Activated CD4-positive, alpha-beta T cell treated with anti-CD3 and anti-CD28 coated beads for 4 hours (primary cell): ENCODE results near the gene PTPRJ.
"Not testable (repeated sequence)": the region's sequence is repeated elsewhere in the genome, so short reads cannot be mapped to it uniquely, and the experiment has no call there.

Source experiments
- DNase-seq, 2 donors: peaks; one replicate each; pipeline ENCODE4 v3.0.0-alpha.2; 2020

The PTPRJ gene

DNA sequence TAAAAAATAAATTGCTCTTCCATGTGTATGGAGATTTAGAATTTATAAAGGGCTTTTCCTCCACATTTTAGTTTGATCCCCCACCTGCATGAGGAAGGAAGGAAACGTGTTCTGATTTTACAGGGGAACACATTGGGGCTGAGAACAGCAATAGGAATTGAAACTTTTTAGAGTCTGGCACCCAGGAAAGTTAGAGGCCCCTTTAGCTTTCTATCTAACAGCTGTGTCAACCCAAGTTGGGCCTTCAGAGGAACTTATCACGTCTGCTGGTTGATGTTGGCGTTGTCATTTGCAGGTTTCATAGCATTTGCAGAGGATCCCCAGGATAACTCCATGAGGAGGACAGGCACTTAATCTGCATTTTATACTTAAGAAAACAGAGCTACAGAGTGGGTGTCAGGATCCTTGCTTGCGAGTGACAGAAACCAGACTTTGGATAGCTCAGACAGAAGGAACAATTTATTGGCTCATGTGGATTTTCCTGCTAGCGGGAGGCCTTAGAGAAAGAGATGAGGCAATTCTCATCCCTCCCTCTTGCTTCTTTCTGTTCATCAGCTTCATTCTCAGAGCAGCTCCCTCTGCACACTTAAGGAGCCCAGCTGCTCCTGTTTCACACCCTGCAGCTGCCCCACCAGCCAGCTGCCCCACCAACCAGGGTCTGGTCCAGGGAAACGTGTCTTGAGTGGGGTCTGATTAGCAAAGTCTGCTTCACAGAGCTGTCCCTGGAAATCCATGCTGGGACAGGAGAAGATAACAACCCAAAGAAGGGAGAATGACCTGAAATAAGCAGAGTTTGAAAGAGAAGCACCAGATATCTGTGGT is 143.8 kb downstream of the PTPRJ start:
- no peak for DNase-seq

DNA sequence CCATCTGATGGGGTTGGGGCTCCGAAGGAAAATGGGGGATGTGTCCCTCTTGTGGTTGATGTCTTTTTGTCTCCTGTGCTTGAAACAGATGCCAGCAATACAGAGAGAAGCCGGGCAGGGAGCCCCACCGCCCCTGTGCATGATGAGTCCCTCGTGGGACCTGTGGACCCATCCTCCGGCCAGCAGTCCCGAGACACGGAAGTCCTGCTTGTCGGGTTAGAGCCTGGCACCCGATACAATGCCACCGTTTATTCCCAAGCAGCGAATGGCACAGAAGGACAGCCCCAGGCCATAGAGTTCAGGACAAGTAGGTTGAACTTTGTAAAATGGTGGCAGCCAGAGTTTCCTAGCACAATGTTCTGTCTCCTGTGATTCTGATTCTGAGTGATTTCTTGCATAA is 144.5 kb downstream of the PTPRJ start:
- DNase-seq: no peak

DNA sequence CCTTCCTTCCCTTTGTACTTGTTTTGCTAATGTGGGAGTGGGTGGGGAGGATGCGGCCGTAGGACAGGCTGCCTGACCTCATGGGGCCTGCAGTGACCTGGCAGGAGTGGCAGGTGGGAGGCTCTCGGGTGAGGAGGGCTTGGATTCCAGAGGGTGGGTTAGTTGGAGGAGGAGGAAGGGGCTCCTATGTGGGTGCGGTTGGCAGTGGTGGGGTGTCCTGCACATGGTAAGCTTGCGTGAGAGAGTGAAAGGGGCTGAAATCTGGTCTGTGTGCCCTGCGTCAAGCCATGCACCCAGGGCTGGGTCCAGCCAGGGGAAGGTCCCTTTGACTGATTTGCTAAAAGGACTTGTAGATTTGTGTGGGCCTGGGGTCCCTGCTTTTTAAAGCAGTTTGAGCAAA is 145.5 kb downstream of the PTPRJ start:
- DNase-seq: no peak

DNA sequence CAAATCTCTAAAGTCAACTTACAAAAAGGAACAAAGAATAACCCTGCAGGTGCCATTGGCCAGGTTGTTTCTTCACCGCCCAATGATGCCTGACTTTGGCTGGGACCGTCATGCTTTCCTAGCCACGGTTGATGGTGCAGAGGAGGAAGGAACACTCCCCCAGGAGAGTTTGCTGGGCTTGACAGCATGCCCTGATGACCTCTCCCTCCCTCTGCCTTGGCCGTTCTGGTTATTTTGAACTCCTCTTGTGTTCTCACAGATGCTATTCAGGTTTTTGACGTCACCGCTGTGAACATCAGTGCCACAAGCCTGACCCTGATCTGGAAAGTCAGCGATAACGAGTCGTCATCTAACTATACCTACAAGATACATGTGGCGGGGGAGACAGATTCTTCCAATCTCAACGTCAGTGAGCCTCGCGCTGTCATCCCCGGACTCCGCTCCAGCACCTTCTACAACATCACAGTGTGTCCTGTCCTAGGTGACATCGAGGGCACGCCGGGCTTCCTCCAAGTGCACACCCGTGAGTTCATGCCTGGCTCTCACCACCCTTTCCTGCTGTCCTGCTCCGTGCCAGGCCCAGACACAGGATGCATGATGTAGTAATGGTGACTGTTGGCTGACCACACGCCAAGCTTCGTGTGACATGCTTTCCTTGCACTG is 147.3 kb downstream of the PTPRJ start:
- no peak for DNase-seq

DNA sequence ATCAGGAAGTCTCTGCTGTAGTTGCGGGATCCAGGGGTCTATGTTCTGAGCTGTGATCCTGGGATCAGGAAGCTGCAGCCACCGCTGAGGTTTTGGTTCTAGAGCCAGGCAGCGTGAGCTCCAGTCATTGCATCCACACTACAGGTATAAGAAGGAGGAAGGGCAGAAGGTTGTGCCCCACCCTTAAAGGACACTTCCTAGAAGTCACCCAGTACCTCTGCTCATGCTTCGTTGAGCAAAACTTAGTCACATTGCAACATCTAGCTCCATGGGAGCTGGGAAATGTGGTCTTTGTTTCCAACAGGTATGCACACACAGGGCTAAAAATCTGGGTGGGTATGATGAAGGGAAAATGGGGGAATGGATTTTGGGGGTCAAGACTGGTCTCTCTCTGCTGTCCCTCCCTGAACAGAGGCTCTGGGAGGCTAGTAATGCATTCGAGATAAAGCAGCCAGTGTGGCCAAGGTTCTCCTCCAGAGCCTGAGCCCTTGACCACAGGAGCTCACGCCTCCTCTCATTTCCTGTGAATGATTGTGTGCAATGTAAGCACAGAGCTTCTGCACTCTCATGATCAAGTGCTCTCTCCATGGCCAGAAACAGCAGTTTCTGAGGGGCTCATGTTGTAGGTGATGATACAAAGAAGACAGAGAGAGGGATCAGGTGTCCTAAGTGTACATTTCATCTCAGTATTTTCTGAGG is 149.5 kb downstream of the PTPRJ start:
- DNase-seq: no peak

DNA sequence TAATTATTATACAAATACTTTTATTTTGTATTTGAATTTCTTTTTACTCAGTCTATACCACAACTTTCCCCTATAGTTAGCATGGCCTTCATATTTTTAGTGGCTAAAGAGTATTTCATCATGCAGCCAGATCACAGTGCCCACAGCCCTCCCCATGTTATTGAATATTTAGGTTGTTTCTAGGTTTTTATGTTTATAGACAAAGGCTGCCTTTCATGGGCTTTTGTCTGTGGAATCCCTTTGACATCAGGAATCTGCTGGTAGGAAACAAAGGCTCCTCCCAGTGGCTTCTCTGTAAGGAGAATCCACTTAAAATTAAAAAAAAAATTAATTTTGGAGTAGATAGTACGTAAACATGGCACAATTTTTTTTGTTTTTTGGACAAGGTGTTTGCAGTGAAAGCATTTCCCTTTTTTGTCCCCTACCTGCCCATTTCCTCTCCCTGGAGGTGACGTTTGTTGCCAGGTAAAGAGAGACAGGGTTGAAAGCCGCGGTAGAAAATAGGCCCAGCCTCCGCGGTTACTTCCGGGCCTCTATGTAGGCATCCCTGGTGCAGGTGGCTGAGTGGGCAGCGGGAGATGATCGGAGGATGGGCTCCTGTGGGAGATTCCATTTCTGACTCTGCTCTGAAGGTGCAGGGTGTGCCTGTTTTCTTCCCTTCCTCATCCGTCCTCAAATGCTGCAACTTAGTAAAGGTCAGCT is 154.0 kb downstream of the PTPRJ start:
- DNase-seq: no peak

DNA sequence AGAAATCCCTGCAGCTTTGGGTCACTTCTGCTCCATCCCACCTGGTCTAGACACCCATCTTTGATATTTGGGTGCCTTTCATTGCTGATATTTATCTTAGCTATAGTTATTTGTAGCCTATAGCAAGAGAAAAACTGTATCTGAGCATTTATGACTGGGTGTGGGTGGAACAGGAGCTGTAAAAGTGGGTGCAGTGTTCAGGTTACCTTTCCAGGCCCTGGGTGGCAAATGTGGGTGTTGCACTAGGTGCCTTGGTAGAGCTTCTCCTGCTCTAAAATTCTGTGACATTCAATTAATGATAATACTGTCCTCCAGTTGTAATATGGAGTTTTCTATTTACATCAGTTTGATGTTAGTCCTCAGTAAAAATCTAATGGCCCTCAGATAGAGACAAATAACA is 157.9 kb downstream of the PTPRJ start:
- no peak for DNase-seq

DNA sequence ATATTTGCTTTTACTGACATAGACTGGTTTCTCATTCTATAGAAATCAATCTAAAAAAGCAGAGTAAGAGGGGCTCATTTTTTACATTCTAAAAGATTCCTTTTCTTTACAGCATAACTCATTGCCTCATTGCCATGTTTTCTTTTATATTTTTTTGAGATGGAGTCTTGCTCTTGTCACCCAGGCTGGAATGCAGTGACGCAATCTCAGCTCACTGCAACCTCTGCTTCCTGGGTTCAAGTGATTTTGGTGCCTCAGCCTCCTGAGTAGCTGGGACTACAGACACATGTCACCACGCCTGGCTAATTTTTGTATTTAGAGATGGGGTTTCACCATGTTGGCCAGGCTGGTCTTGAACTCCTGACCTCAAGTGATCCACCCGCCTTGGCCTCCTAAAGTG is 159.5 kb downstream of the PTPRJ start:
- not testable (repeated sequence) for DNase-seq

DNA sequence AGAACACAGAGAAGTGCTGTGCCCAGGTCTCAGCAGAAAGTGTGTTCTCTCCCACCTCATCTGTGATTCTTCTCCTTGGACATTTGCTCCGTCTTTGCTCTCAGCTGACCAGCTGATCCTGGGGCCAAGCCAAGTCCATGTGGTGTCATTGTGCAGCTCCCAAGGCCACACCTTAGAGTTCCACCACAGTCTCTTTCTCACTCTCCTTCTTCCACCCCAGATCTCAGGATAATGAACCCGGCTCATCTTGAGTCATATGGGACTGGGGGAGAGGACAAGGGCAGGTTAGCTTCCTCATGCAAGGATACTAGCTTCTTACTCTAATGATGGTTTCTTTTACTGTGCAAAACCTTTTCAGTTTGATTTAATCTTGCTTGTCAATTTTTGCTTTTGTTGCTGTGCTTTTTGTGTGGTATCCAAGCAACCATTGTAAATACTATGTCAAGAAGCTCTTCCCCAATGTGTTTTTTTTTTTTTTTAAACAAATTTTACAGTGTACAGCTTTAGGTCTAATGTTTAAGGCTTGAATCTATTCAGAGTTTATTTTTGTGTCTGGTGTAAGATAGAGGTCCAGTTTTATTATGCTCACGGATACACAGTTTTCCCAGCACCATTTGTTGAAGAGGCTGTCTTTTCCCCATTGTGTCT is 161.2 kb downstream of the PTPRJ start:
- no peak for DNase-seq

DNA sequence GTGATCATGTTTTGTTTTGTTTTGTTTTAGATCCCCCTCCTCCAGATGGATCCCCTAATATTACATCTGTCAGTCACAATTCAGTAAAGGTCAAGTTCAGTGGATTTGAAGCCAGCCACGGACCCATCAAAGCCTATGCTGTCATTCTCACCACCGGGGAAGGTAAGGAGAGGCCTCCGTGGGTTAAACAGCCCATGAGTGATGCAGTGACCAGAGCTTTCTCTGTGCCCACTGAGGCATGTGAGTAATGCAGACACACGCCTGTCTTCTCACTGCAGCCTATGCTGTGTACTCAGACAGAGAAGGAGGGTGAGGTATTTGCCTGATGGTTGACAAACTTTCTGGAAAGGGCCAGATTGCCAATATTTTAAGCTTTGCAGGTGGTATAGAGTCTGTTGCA is 162.5 kb downstream of the PTPRJ start:
- DNase-seq: no peak

DNA sequence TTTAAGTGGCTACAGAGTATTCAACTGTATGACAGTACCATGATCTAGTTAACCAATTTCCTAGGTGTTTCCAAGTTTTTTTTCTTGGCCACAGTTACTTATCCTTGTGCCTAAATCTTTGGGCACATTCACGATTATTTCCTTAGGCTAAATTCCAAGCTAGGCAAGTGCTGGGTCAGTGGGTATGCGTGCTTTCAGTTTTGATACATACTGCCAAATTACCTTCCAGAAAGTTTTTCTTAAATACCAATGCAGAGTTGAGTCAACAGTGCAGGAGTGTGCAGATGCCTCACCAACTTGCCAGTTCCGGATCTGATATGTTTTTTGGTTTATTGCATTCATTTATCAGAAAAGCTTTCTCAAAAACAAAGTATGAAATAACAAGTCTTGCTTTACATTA is 168.4 kb downstream of the PTPRJ start:
- DNase-seq: no peak

DNA sequence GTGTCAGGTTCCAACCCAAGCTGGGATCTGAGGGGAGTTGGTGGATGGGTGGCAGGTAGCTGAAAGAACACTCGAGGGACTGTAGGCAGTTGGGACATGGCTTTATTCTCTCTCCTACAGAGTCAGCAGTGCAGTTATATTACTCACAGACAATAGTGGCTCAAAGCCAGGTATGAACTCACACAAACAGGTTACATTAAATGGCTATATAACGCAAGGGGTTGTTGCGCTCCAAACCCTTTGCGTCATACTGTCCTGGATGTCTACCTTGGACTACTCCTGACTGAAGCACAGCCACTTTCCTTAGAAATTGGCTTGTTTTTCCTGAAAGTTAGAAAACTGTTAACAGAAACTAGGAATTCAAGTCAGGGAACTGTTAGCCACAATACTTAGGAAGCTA is 169.9 kb downstream of the PTPRJ start:
- no peak for DNase-seq

DNA sequence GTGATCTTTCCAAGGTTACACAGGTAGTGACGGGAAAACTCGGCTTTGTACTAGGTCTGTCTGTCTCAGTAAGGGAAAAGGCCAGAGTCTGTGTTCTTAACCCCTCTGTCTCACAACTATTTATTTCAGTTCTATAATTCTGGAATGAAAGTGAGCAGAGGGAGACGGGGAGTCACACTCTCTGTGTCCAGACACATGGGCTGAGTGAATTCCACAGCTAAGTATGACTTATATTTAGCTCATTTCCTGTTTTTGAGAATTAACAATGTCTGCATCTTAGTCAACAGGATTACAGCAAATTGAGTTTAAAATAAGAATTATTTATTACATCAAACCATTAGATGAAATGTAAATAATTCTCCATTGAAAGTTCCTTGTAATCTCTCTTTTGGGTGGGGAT is 173.8 kb downstream of the PTPRJ start:
- no peak for DNase-seq

DNA sequence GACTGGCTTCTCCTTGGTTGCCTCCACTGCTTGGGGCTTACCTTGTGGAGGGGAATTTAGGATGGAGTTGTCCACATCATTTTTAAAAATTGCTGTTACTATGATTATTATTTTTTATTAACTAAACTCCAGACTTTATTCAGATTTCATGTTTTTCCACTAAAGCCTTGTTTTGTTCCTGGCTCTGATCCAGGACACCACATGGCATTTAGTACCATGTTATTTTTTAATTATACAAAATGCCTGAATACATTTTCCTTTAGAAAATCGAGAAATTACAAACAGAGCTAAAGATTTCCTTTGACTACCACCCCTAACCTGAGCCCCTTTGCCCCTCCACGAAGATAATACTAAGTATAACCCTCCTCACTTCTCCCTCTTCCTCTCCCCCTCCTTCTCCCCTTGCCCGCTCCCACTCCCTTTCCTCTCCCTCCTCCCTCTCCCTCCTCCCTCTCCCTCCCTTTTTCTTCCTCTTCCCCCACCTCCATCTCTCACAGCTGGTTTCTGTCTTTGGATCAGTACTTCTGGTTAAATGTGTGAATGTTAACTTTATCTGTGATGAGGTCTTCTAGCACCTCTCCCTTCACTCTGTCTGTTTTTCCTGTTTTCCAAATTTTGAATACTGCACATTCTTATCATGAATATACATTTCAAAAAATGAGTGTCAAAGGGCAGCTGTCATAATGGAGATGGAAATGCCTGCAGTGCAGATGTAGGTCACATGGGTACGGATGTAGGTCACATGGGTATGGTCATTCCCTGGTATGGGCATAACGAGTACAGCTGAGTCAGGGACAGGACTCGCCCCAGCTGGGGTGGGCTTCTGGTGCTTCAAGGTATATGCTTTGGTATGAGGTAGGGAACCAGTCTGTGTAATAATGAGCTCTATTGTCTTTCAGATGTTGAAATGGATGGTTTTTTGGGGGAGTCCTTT is 181.9 kb downstream of the PTPRJ start:
- DNase-seq: no peak

DNA sequence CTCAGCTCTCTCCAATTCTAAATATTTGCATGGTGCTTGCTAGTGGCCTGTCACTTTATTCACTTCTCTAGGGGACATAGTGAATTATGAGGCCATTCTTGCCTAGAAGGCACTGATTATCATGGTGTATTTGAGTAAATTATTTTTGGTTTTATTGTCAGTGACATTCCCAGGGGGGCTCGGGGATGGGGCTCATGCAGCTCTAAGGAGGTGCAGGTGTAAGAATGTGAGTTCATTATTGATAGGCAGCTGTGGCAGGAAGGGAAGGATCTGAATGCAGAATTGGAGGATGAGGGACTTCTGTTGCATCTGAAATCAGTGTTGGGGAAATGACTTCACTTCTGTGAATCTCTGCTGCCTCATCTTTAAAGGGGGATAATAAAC is 182.5 kb downstream of the PTPRJ start:
- no peak for DNase-seq

DNA sequence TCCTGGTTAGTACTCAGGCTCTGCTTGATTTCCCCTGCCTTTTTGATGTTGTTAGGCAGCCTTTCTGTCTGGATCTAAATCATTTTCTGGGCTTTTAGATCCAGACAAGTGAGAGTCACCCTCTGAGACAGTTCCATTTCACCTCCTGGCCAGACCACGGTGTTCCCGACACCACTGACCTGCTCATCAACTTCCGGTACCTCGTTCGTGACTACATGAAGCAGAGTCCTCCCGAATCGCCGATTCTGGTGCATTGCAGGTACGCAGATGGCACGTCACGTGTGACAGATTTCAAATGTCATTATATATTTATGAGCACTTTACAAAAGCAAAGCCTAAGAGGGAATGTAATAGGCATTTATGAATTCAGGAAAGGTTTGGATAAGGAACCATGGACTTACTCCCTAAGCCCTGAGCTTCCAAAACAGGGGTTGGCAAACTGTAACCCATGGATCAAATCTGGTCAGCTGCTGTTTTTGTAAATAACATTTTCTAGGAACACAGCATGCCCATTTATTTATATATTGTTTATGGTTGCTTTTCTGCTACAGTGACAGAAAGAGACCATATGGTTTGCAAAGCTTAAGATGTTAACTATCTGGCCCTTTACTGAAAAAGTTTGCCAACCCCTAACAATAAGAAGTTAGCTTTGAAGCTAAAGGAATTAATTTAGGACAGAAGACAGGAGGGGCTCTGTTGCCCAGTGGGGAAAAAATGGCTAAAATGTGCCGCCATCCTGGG is 183.2 kb downstream of the PTPRJ start:
- DNase-seq: no peak

DNA sequence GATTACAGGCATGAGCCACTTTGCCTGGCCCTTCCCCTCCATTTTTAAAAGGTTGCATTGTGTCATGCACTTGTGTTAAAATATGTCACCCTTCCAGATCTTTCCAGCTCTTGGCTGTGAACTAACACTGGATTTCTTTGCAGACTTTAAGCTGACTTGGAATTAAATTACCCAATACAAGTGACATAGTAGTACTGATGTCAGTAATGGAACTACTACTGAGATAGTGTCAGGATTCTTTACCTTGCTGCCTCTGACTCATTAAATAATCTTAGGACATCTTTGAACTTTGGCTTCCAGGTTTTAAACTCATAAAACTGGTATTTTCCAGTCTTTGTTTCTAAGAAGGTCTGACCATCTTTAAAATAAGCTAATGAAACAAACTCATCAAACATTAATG is 184.5 kb downstream of the PTPRJ start:
- DNase-seq: no peak

DNA sequence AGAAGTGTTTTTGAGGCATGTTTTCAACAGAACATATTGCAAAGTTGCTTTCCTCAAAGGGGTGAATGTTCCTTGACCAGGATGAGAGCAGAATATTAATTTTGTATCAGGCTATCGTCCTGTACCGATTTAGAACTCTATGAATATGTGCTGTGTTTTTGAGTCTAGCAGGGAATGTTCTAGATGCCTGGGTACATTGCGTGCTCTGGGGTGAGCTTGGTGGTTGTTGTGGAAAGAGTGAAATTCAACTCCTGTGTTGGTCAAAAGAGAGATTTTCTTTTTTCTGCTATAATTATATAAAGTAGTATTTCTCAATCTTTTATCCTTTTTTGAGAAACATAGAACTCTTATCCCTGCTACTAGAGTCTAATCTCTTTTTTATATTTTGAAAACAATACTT is 185.1 kb downstream of the PTPRJ start:
- DNase-seq: no peak

DNA sequence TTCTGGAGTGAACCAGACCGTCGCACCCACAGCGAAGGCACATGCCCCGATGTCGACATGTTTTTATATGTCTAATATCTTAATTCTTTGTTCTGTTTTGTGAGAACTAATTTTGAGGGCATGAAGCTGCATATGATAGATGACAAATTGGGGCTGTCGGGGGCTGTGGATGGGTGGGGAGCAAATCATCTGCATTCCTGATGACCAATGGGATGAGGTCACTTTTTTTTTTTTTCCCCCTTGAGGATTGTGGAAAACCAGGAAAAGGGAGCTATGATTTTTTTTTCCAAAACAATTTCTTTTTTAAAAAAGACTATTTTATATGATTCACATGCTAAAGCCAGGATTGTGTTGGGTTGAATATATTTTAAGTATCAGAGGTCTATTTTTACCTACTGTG is 187.0 kb downstream of the PTPRJ start:
- DNase-seq: no peak

DNA sequence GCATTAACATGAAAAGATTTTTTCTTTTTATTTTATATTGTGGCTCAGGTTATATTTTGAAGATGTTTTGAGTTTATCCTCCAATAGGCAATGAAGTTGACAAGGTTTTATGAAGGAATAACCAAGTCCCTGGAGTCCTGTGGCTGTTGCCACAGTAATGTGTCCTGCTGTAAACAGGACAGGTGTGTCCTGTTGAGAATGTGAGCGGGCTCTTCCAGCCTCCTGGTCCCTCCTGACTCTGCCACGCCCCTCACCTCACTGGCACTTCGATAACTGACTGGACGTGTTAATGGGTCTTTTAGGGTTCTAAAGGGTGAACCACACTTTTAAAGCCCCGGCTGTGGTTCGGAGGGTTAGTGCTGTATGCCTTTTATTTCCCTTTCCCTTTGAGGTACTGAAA is 188.5 kb downstream of the PTPRJ start:
- DNase-seq: no peak

DNA sequence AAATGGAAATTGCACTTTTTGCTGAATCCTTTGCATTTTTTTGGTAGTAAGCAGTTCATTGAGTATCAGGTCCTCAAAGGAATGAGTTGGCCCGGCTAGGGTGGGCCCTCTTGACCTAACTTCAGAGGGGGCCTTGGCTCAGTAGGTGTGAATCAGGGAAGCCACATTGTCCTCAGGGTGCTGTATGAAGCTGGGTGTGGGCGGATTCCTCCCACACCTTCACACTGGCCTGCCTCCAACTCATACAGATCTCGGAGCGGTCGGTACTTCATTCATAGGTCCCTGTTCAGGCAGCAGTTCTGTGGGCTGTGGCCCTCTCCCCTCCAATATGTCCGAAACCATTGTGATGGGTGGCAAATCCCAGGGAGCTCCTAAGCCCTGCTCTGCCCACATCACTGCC is 188.9 kb downstream of the PTPRJ start:
- DNase-seq: no peak
